Stimulated activated CD8-positive, alpha-beta memory T cell treated with anti-CD3 and anti-CD28 coated beads, Interleukin-4, amount 100 ng/mL, for 1 hour (primary cell): ENCODE results near the gene GPRC5D.

Source experiments
- DNase-seq, 2 donors: peaks; one replicate each; pipeline ENCODE4 v3.0.0-alpha.2; 2020; ENCODE audit warnings: low read depth in 2 of 2, low spot score in 1 of 2

GPRC5D gene

GRCh38 chr12:12979731-12980259 lies 27.8 kb upstream of the GPRC5D start:
- DNase-seq = no peak

- no peak for DNase-seq
Measured at GRCh38 chr12:12979126-12979525, 27.2 kb upstream of the GPRC5D start.

- no peak for DNase-seq
Measured at GRCh38 chr12:12977231-12977630, 25.3 kb upstream of the GPRC5D start.

GRCh38 chr12:12976366-12976765 lies 24.4 kb upstream of the GPRC5D start:
- no peak for DNase-seq

GRCh38 chr12:12975322-12976077 lies 23.5 kb upstream of the GPRC5D start:
- no peak for DNase-seq

- no peak for DNase-seq
Measured at GRCh38 chr12:12974211-12974610, 22.2 kb upstream of the GPRC5D start.

GRCh38 chr12:12973019-12973418 lies 21.0 kb upstream of the GPRC5D start:
- no peak for DNase-seq

GRCh38 chr12:12965836-12966235 lies 13.9 kb upstream of the GPRC5D start:
- DNase-seq = no peak

GRCh38 chr12:12964255-12964654 lies 12.3 kb upstream of the GPRC5D start:
- no peak for DNase-seq

- no peak for DNase-seq
Measured at GRCh38 chr12:12960639-12961209, 8.8 kb upstream of the GPRC5D start.

GRCh38 chr12:12958886-12959285 lies 6.9 kb upstream of the GPRC5D start:
- DNase-seq = no peak

- DNase-seq = no peak
Measured at GRCh38 chr12:12954878-12955625, 3.1 kb upstream of the GPRC5D start.

- DNase-seq = no peak
Measured at GRCh38 chr12:12954356-12954755, 2.4 kb upstream of the GPRC5D start.

GRCh38 chr12:12951504-12951903 lies 466 bp downstream of the GPRC5D start:
- no peak for DNase-seq

GRCh38 chr12:12947902-12948301 lies 4.1 kb downstream of the GPRC5D start:
- DNase-seq = no peak

- DNase-seq = no peak
Measured at GRCh38 chr12:12946686-12947355, 5.1 kb downstream of the GPRC5D start.

- DNase-seq = no peak
Measured at GRCh38 chr12:12945591-12945990, 6.4 kb downstream of the GPRC5D start.

- DNase-seq = no peak
Measured at GRCh38 chr12:12943586-12944260, 8.2 kb downstream of the GPRC5D start.

GRCh38 chr12:12941450-12942350 lies 10.3 kb downstream of the GPRC5D start:
- no peak for DNase-seq

GRCh38 chr12:12939888-12940287 lies 12.1 kb downstream of the GPRC5D start:
- no peak for DNase-seq
